ENCODE measurements around the gene LGALS1. TPM values are rescaled to one million over a fixed set of nuclear protein-coding genes. Genes with fewer than 3 reads are reported as not detected.
"Not testable (repeated sequence)": the region's sequence is repeated elsewhere in the genome, so short reads cannot be mapped to it uniquely, and the experiment has no call there.

The LGALS1 gene
- total RNA-seq, 1 donor from 2014 or later: 1,391 TPM

- no peak for DNase-seq (ENCODE audit: low read depth)
These were observed 36.2 kb upstream of the LGALS1 start, which contains the start of gene SH3BP1 for GRCh38 chr22:37639070-37639760. Gene SH3BP1 (plus strand): TSS chr22:37639669. CDS start chr22:37639788, 119 bp downstream.

DNA sequence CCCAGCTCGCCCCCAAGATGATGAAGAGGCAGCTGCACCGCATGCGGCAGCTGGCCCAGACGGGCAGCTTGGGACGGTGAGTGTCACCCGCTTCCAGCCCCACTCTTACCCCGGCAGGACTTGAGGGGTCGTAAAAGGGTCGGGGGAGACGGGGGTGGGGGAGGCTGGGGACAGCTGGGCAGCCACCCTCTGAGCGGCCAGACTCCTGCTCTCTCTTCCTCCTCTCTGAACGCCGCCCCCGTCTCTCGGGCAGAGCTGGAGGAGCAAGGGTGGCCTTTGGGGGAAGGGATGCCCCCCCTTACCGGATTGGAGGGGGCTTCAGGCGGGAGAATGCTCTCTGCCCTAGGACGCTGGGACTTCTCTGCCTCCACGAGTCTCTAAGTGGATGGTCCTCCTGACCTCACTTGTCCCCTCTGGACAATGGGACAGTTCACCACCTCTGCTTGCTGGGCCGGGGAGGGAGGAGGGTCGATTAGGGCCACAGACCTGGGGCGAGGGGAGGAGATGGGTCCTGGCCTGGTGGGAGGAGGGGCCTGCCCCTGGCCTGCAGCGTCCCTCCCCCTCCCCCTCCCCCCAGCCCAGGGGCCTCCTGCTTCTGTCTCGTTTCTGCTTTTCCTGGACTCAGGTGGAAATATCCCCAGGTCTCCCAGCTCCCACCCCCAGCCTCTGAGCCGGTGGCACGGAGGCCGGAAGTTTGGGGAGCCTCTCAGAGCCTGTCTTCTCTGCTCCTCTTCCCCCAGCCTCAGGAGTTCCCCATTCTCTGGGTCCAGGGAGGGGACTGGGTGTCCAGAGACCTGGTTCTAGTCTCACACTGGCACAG, 35.5 kb upstream of the LGALS1 start:
- DNase-seq (ENCODE audit: low read depth): no peak

DNA sequence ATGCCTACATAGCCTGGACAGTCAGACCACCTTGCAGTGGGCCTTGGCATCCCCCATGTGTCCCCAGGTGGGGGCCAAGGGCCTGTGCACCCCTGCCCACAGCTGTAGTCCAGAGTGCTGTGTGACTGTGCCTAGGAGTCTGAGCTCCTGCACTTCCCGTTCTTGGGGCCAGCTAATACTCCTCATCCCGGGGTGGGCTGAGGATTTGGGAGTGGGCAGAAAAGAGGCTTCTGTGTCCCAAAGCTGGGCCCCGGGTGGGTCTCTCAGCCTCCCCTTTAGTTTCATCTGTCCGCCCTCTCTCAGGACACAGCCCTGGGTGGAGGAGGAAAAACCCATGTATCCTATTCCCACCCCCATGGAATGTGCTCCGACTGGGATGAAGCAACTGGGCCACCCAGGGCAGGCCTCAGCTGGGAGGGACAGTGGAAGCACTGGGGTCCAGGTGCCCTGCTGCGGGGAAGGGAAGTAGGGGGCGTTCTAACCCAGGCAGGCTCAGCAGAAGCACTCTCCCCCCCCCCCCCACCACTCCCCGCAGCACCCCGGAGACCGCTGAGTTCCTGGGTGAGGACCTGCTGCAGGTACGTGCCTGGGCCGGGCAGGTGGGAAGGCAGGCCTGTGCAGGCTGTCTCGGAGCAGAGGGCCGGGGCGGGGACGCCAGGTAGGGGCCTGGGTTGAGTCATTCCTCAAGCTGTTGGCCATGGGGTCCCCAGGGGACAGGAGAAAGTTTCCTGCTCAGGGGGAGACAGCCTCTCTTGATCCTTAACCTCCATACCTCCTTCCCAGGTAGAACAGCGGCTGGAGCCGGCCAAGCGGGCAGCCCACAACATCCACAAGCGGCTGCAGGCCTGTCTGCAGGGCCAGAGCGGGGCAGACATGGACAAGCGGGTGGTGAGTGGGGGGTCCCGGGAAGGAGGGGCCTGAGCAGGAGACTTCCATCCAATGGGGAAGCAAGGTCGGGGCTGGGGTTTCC, 34.6 kb upstream of the LGALS1 start:
- DNase-seq (ENCODE audit: low read depth): no peak

GRCh38 chr22:37641561-37641949, 33.9 kb upstream of the LGALS1 start:
- no peak for DNase-seq (ENCODE audit: low read depth)

- peak; percentile 84 for DNase-seq (ENCODE audit: low read depth)
These were observed 32.1 kb upstream of the LGALS1 start for GRCh38 chr22:37643225-37643847.

GRCh38 chr22:37647317-37647716, 28.1 kb upstream of the LGALS1 start:
- DNase-seq (ENCODE audit: low read depth): no peak

DNA sequence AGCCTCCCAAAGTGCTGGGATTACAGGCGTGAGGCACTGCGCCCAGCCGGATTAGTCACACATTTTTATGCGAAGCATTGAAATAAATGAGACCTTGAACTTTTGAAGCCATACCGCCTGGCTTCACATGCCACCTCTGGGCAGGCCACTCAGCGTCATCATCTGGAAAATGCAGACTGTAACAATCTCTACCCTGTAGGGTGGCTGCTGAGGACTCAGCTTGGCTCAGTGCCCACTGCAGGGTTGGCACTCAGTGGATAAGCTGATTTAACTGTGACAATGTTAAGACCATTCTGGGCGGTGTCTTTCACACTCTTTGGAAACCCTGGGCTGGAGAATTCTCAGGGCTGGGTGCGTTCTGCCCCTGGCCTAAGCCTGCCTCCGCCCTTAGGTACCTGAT, 27.5 kb upstream of the LGALS1 start:
- DNase-seq (ENCODE audit: low read depth): no peak

DNA sequence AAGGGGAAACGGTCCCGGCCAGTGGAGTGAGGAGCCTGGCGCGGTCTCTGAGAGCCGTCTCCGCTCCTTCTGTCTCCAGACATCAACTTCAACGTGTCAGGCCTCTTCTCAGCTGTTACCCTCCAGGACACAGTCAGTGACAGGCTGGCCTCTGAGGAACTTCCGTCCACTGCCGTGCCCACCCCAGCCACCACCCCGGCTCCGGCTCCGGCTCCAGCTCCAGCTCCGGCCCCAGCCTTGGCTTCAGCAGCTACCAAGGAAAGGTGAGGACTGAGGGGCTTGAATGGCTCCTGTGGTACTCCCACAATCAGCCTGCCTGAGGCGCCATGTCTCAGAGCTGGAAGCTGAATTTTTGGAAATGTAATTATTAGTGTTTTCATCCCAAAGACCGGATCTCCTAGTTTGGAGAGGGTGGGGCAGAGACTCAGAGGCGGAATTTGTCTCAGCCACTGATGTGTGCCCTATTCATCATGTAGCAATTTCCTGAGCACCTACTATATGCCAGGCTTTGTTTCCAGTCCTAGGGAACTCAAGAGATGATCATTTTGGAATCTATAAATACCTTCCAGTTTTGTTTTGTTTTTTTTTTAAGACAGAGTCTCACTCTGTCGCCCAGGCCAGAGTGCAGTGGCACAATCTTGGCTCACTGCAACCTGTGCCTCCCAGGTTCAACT, 24.8 kb upstream of the LGALS1 start:
- DNase-seq (ENCODE audit: low read depth): no peak

- no peak for DNase-seq (ENCODE audit: low read depth)
These were observed 20.7 kb upstream of the LGALS1 start for GRCh38 chr22:37654563-37655251.

- no peak for DNase-seq (ENCODE audit: low read depth)
These were observed 20.2 kb upstream of the LGALS1 start for GRCh38 chr22:37655252-37655563.

GRCh38 chr22:37656583-37656982, 18.9 kb upstream of the LGALS1 start:
- not testable (repeated sequence) for DNase-seq (ENCODE audit: low read depth)

- DNase-seq (ENCODE audit: low read depth): peak; percentile 38
These were observed 17.8 kb upstream of the LGALS1 start for GRCh38 chr22:37657590-37658132.

DNA sequence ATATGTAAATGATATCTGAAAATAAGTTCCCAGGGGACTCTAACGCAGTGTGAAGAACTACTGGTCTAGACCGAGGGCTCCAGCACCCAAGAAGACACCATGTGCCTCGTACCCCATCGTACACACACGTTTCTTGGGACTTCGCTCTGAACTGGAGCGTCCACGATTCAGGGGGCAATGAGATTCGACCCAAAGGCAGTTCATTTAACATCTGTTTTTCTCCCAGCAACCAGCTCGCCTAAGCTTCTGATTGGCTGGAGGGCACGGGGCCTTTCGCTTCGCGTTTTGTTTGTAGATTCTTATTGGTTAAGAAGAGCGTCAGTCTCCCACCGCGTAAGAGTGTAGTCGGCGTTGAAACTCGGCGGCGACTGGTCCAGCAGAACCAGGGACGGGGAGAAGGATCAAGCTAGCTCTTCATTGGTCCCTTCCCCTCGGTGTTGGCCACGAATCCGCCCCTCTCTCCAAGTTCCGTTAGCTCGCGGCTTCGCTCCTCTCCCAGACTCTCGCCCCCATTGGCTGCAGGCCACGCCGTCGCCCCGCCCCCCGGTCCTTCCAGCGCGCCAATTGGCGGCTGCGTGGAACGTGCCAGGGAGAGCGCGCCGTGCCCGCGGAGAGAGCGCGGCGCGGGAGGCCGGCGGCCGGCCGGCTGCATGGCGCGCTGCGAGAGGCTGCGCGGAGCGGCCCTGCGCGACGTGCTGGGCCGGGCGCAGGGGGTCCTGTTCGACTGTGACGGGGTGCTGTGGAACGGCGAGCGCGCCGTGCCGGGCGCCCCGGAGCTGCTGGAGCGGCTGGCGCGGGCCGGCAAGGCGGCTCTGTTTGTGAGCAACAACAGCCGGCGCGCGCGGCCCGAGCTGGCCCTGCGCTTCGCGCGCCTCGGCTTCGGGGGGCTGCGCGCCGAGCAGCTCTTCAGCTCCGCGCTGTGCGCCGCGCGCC, 17.0 kb upstream of the LGALS1 start, which contains the start of gene PDXP:
Gene PDXP, plus strand, starts transcription at position 591 of the 933 bp plus-strand sequence. Its CDS starts 60 bp downstream, at position 651.
- DNase-seq (ENCODE audit: low read depth): peak; percentile 100

GRCh38 chr22:37659066-37659896, 16.2 kb upstream of the LGALS1 start:
- no peak for DNase-seq (ENCODE audit: low read depth)

DNA sequence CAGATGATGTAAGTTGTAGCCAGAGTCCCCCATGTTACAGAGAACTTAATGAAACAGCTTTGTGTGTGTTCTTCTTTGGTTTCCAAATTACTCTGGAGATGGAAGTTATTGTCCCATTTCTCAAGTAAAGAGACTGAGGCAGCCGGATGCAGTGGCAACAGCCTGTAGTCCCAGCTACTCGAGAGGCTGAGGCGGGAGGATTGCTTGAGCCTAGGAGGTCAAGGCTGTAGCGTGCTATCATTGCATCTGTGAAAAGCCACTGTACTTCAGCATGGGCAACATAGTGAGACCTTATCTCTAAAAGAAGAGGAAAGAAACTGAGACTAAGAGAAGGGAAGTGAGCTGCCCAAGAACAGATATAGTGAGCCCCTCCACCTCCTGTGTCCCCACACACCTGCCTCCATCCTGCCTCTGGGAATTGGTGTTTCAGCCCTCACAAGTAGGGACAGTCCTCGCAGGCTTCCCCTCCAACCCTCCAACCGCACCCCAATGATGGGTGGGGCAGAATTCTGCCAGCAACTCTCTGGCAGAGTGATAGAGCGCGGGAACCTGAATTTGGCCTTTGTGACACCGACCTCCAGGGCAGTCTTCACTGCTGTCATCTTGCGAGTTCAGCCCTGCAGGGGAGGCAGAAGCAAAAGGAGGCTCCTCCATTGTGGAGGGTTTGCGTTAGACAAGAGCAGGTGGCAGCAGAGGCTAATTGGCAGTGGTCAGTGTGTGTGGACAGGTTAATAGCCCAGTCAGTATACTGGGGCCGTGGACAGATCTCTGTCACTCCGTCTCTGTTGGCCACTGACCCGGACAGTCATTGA, 15.3 kb upstream of the LGALS1 start:
- DNase-seq (ENCODE audit: low read depth): no peak

DNA sequence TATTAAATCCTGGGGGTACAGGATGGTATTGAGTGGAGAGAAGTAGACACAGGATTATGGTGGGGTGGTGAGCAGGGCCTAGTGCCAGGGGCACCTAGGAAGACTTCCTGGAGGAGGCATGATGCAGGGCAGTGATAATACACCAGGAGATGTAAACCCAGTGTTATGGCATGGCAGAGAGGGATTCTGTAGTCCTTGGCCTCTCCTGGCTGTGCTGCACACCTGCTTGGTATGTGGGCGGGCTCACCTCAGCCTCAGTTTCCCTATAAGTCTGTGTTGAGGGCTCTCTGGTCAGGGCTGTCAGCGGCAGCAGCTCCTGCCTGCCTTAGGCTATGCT, 14.8 kb upstream of the LGALS1 start:
- no peak for DNase-seq (ENCODE audit: low read depth)
